Central memory CD4-positive, alpha-beta T cell (primary cell): ENCODE data around the gene PLAAT4.

Experiments used
- DNase-seq: peaks from one replicate; pipeline ENCODE4 v3.0.0; 2022
- total RNA-seq, 3 experiments: gene quantifications; one replicate each; lab custom pipeline; 2026; lab: John Stamatoyannopoulos, UW

PLAAT4 gene
- total RNA-seq, result 6.5 to 49.7 (median 36.3) reads per million in 3 experiments

- DNase-seq, result peak; percentile 39
Observed at GRCh38 chr11:63536669-63537292, at the start of gene PLAAT4. Gene PLAAT4 (plus strand): TSS chr11:63536808. CDS start chr11:63536869, 61 bp downstream.

- DNase-seq, result no peak
Observed at GRCh38 chr11:63488789-63489188, 47.8 kb upstream of the PLAAT4 start.

- DNase-seq, result no peak
Observed at GRCh38 chr11:63489879-63490278, 46.7 kb upstream of the PLAAT4 start.

GRCh38 chr11:63490551-63491239 lies 45.9 kb upstream of the PLAAT4 start, which contains the start of gene PLAAT5:
Gene PLAAT5 (minus strand): TSS chr11:63491167. CDS start chr11:63491034, 133 bp downstream.
- no peak for DNase-seq

GRCh38 chr11:63491240-63491587 lies 45.4 kb upstream of the PLAAT4 start:
- DNase-seq, result no peak

- DNase-seq, result peak; percentile 4
Observed at GRCh38 chr11:63491636-63492372, 44.8 kb upstream of the PLAAT4 start.

- no peak for DNase-seq
Observed at GRCh38 chr11:63492441-63492840, 44.2 kb upstream of the PLAAT4 start.

- no peak for DNase-seq
Observed at GRCh38 chr11:63493127-63493526, 43.5 kb upstream of the PLAAT4 start.

GRCh38 chr11:63494975-63495374 lies 41.6 kb upstream of the PLAAT4 start:
- no peak for DNase-seq

- DNase-seq, result no peak
Observed at GRCh38 chr11:63499874-63500273, 36.7 kb upstream of the PLAAT4 start.

- no peak for DNase-seq
Observed at GRCh38 chr11:63501236-63501635, 35.4 kb upstream of the PLAAT4 start.

- DNase-seq, result no peak
Observed at GRCh38 chr11:63502252-63502820, 34.3 kb upstream of the PLAAT4 start.

- DNase-seq, result no peak
Observed at GRCh38 chr11:63503492-63503891, 33.1 kb upstream of the PLAAT4 start.

GRCh38 chr11:63504054-63504453 lies 32.6 kb upstream of the PLAAT4 start:
- DNase-seq, result no peak

- DNase-seq, result no peak
Observed at GRCh38 chr11:63504933-63505586, 31.5 kb upstream of the PLAAT4 start.

GRCh38 chr11:63505857-63506528 lies 30.6 kb upstream of the PLAAT4 start, which contains the start of gene LGALS12:
Gene LGALS12 (plus strand): TSS chr11:63506084. CDS start chr11:63506459, 375 bp downstream.
- DNase-seq, result no peak

- no peak for DNase-seq
Observed at GRCh38 chr11:63506876-63507275, 29.7 kb upstream of the PLAAT4 start.

- no peak for DNase-seq
Observed at GRCh38 chr11:63507511-63507910, 29.1 kb upstream of the PLAAT4 start.

GRCh38 chr11:63508009-63508408 lies 28.6 kb upstream of the PLAAT4 start:
- DNase-seq, result no peak

GRCh38 chr11:63508745-63509144 lies 27.9 kb upstream of the PLAAT4 start:
- DNase-seq, result no peak

- DNase-seq, result no peak
Observed at GRCh38 chr11:63510360-63511047, 26.1 kb upstream of the PLAAT4 start.
